Muscle of leg (tissue), 11 donors: Measurements from ENCODE around the gene PSG6. TPM values are rescaled to one million over a fixed set of nuclear protein-coding genes. Genes with fewer than 3 reads are reported as not detected.
"Not testable (repeated sequence)": the region's sequence is repeated elsewhere in the genome, so short reads cannot be mapped to it uniquely, and the experiment has no call there.

ENCODE experiments used
- DNase-seq: peaks from one replicate; pipeline ENCODE4 v3.0.0; 2013
- H3K27ac ChIP-seq: one replicate; pipeline ENCODE4 v1.5.1; 2013; ENCODE audit warnings: mild to moderate bottlenecking, low read length, control low read depth
- H3K27me3 ChIP-seq: one replicate; pipeline ENCODE4 v1.6.1; 2013; ENCODE audit warnings: low read length; ENCODE audit not compliant: control insufficient read depth, insufficient read depth
- H3K36me3 ChIP-seq: one replicate; pipeline ENCODE4 v1.6.1; 2013; ENCODE audit warnings: low read length; ENCODE audit not compliant: control insufficient read depth, insufficient read depth
- H3K4me1 ChIP-seq: one replicate; pipeline ENCODE4 v1.6.1; 2013; ENCODE audit warnings: low read length; ENCODE audit not compliant: control insufficient read depth, insufficient read depth
- H3K4me3 ChIP-seq: one replicate; pipeline ENCODE4 v1.5.1; 2013; ENCODE audit warnings: low read length, control low read depth
- H3K9me3 ChIP-seq: replicated peaks from 2 replicates; pipeline ENCODE4 v1.6.1; 2013; ENCODE audit warnings: low read depth, low read length; ENCODE audit not compliant: control insufficient read depth
- WGBS: methylation state at CpG from one replicate; pipeline ENCODE4 v1.1.5; 2013; ENCODE audit warnings: missing lambda C conversion rate; ENCODE audit not compliant: insufficient coverage; 5-methylcytosine and 5-hydroxymethylcytosine counted together
- polyA plus RNA-seq, 8 donors: library from polyadenylated mRNA; unstranded; fragments of 120-200 nt; gene quantifications; one replicate each; pipeline versions ENCODE4 v1.2.1 to v1.2.3, GENCODE V29; 2013; ENCODE audit warnings: inconsistent platforms in 1 of 8, low replicate concordance in 1 of 8; ENCODE audit not compliant: insufficient read length in 8 of 8, insufficient read depth in 1 of 8
- total RNA-seq: library from RNA; stranded (reverse); fragments of 120-200 nt; gene quantifications from one replicate; pipeline ENCODE4 v1.2.4, GENCODE V29; 2013

PSG6 gene
- total and polyA plus RNA-seq, 9 donors, result 0.12 to 0.53 (median 0.20) TPM; not detected in 5

GRCh38 chr19:42856866-42857543, 60.7 kb downstream of the PSG6 start:
- H3K27ac ChIP-seq, H3K9me3 ChIP-seq, H3K4me3 ChIP-seq, H3K36me3 ChIP-seq, H3K4me1 ChIP-seq, DNase-seq, H3K27me3 ChIP-seq: not testable (repeated sequence)
- WGBS, result 89% methylated on average over 17 of the region's 19 CpGs

GRCh38 chr19:42854745-42855144, 62.9 kb downstream of the PSG6 start:
- DNase-seq, H3K9me3 ChIP-seq: not testable (repeated sequence)
- 20% methylated on average over 1 of the region's 3 CpGs for WGBS

GRCh38 chr19:42853231-42853630, 64.5 kb downstream of the PSG6 start:
- not testable (repeated sequence) for DNase-seq, H3K4me3 ChIP-seq
- WGBS, result 56% methylated on average over 1 of the region's 1 CpG

More at GRCh38 chr19:42854745-42855144, 62.9 kb downstream of the PSG6 start:
- H3K27ac ChIP-seq, H3K36me3 ChIP-seq, H3K4me3 ChIP-seq, H3K27me3 ChIP-seq, H3K4me1 ChIP-seq: not testable (repeated sequence)

GRCh38 chr19:42852821-42853220, 64.9 kb downstream of the PSG6 start:
- not testable (repeated sequence) for H3K4me1 ChIP-seq, H3K9me3 ChIP-seq, H3K27me3 ChIP-seq, H3K36me3 ChIP-seq, DNase-seq, H3K4me3 ChIP-seq, H3K27ac ChIP-seq

More at GRCh38 chr19:42853231-42853630, 64.5 kb downstream of the PSG6 start:
- not testable (repeated sequence) for H3K9me3 ChIP-seq, H3K27me3 ChIP-seq, H3K36me3 ChIP-seq, H3K4me1 ChIP-seq, H3K27ac ChIP-seq

Other genes starting within 250 kb of the PSG6 start
- 1.3 TPM for gene PSG3, start 177.4 kb downstream of the PSG6 start, total RNA-seq
- gene PSG3, start 177.4 kb downstream of the PSG6 start, polyA plus RNA-seq, result 1 to 10 TPM in 1 of 8 donors, under 1 TPM in 6, not detected in 1; 0.10 to 1.1 (median 0.16) TPM
- gene PSG8, start 152.2 kb downstream of the PSG6 start, total RNA-seq, result 0.09 TPM
- under 1 TPM in 3 of 8 donors, not detected in 5; 0.12 to 0.34 (median 0.19) TPM for gene PSG8, start 152.2 kb downstream of the PSG6 start, polyA plus RNA-seq
- 0.80 TPM for gene PSG1, start 38.2 kb downstream of the PSG6 start, total RNA-seq
- under 1 TPM in 6 of 8 donors, not detected in 2; 0.19 to 0.60 (median 0.28) TPM for gene PSG1, start 38.2 kb downstream of the PSG6 start, polyA plus RNA-seq
- not detected for gene PSG7, start 19.3 kb upstream of the PSG6 start, total RNA-seq
- gene PSG7, start 19.3 kb upstream of the PSG6 start, polyA plus RNA-seq, result under 1 TPM in 4 of 8 donors, not detected in 4; 0.09 to 0.85 (median 0.11) TPM
- gene PSG11, start 108.6 kb upstream of the PSG6 start, total RNA-seq, result 0.75 TPM
- gene PSG11, start 108.6 kb upstream of the PSG6 start, polyA plus RNA-seq, result under 1 TPM; 0.25 to 0.95 (median 0.57) TPM
- 0.62 TPM for gene PSG2, start 164.8 kb upstream of the PSG6 start, total RNA-seq
- 1 to 10 TPM in 1 of 8 donors, under 1 TPM in 7; 0.15 to 1.4 (median 0.34) TPM for gene PSG2, start 164.8 kb upstream of the PSG6 start, polyA plus RNA-seq